ENCODE results near the gene CTNNA2. TPM values are rescaled to one million over a fixed set of nuclear protein-coding genes. Genes with fewer than 3 reads are reported as not detected.

Gene CTNNA2
- total RNA-seq, 4 donors from 2014 or later, result not detected

DNA sequence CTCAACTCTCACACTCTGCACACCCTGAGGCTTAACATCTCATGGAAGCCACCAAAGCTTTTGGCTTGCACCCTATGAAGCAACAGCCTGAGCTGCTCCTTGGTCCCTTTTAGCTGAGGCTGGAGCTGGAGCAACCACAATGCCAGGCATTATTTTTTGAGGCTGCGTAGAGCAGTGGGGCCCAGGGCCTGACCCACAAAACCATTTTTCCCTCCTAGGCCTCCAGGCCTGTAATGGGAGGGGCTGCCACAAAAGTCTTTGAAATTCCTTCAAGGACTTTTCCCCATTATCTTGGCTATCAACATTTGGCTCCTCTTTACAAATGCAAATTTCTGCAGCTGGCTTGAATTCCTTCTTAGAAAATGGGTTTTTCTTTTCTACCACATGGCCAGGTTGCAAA lies 39.8 kb downstream of the CTNNA2 start:
- TF ChIP-seq, protein P1, sequence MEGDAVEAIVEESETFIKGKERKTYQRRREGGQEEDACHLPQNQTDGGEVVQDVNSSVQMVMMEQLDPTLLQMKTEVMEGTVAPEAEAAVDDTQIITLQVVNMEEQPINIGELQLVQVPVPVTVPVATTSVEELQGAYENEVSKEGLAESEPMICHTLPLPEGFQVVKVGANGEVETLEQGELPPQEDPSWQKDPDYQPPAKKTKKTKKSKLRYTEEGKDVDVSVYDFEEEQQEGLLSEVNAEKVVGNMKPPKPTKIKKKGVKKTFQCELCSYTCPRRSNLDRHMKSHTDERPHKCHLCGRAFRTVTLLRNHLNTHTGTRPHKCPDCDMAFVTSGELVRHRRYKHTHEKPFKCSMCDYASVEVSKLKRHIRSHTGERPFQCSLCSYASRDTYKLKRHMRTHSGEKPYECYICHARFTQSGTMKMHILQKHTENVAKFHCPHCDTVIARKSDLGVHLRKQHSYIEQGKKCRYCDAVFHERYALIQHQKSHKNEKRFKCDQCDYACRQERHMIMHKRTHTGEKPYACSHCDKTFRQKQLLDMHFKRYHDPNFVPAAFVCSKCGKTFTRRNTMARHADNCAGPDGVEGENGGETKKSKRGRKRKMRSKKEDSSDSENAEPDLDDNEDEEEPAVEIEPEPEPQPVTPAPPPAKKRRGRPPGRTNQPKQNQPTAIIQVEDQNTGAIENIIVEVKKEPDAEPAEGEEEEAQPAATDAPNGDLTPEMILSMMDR (IDR thresholded peaks at IDR 0.05; ENCODE audit: low read depth), result no peak

DNA sequence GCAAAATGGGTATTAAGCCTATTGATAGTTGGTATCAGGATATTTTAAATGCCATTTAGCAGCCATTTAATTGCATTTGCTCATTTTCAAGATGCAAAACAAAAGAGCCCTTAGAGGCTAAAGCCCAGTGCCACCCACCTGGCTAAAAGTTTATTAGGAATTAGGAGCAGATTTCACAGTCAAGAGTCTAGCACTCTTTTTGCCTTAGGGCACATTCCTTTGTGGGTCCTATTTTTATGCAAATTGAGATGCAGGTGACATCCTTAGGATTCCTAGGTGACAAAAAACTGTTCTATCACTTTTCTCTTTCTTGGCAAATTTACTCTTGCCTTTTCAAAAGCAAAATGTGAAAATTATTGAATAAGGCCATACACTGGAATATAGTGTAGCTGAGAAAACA lies 42.0 kb downstream of the CTNNA2 start:
- TF ChIP-seq, protein P1 (IDR thresholded peaks at IDR 0.05; ENCODE audit: low read depth), result no peak

DNA sequence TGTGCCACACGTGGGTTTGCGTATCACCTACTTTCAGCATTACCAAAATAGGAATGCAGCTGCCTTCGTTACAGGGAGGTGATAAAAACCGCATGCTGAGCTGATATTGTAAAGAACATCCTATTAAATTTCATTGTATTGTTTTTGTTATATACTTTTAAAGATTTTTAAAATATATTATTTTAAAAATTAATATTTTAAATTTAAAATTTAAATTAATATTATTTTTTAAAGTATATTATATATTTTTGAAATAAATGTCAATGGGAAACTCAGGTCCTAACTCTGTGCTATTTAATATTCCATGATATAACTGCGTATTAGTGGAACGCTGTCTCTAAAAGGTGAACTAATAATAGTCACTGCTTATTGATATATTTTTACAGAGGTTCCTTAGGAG lies 51.2 kb downstream of the CTNNA2 start:
- TF ChIP-seq, protein P1 (IDR thresholded peaks at IDR 0.05; ENCODE audit: low read depth), result no peak

DNA sequence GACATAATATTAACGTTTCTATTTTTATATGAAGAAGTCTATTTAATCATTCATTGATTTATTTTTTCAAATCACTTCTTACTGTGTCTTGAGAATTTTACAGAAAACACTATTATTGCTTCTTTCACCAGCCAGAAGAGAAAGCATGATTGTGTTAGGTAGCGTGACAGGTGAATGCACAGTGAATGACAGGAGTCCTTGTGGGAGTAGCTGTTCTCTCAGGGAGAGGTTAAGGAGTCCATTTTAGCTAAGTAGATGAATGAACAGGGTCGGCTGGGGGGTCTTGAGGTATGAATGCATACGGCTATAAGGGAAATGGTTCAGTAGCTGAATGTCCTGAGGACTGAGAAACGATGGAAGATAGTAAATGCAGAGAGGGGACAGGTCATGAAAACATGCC lies 56.2 kb downstream of the CTNNA2 start:
- TF ChIP-seq, protein P1 (IDR thresholded peaks at IDR 0.05; ENCODE audit: low read depth), result no peak

DNA sequence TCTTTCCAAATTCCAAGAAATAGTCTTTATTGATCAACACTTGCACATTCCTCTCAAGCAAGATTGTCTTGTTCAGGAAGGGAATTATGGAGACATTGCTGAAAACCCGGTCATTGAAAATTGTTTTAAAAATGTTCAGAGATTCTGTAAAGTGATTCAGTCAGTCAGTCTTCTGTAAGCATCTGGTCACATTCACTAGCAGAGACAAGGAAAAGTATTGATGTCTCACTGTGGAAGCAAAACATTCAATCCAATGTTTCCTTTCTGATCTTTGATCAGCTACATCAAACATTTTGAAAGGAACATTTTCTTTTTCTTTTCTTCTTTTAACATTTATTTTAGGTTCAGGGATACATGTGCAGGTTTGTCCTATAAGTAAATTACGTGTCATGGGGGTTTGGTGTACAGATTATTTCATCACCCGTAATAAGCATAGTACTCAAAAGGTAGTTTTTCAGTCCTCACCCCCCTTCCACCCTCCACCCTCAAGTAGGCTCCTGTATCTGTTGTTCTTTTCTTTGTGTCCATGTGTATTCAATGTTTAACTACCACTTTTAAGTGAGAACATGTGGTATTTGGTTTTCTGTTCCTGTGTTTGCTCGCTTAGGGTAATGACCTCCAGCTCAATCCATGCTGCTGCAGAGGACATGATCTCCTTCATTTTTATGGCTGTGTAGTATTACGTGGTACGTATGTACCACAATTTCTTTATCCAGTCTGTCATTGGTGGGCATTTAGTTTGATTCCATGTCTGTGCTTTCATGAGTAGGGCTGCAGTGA lies 61.2 kb downstream of the CTNNA2 start:
- TF ChIP-seq, protein P1 (IDR thresholded peaks at IDR 0.05; ENCODE audit: low read depth), result no peak

DNA sequence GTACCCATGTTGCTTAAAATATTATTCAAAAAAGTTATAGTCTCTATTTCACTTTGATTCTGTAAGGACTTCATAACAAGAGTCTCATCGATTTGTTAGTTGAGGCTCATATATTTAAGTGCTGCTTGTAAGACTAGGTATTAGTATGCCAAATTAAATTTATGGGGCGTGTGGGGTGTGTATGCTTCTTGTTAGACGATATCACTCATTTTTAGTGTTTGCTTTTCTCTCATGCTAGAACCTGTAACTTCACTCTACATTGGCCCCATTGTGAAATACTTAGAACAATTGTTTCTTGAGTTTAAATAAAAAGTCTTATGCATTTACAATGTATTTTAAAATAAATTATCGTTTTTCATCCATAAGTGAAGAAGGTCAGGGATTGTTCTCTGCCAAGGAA lies 63.6 kb downstream of the CTNNA2 start:
- TF ChIP-seq, protein P1 (IDR thresholded peaks at IDR 0.05; ENCODE audit: low read depth), result no peak

DNA sequence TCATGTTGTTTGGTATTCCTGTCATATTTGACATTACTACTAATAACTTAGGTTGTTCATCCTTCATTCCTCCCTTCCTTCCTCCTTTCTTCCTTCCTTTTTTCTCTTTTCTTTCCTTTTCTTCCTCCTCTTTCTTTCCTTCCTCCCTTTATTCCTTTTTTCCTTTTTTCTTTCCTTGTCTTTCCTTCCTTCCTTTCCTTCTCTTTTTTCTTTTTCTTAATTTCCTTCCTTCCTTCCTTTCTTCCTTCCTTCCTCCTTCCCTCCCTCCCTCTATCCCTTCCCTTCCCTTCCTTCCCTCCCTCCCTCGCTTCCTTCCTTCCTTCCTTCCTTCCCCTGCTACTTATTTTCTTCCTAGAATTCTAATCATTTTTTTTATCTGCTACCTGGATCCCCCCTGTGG lies 66.1 kb downstream of the CTNNA2 start:
- TF ChIP-seq, protein P1 (IDR thresholded peaks at IDR 0.05; ENCODE audit: low read depth), result no peak

Measured in subcutaneous adipose tissue (tissue), 4 donors.